ENCODE measurements around the gene RASGRF1.

- TF ChIP-seq CTCF (IDR thresholded peaks at IDR 0.05) (no peak), EZH2 (IDR thresholded peaks at IDR 0.05; ENCODE audit: borderline replicate concordance, insufficient read depth, low read depth, low read length, poor library complexity, severe bottlenecking) (no peak)
Measured at GRCh38 chr15:79066391-79067071, 24.0 kb downstream of the RASGRF1 start.

Measured in B cell (primary cell).